ENCODE results near the gene AHRR. TPM values are rescaled to one million over a fixed set of nuclear protein-coding genes. Genes with fewer than 3 reads are reported as not detected.
A peak's percentile ranks its signal among the peaks of the same experiment; 100 is the strongest.
"Not testable (repeated sequence)": the region's sequence is repeated elsewhere in the genome, so short reads cannot be mapped to it uniquely, and the experiment has no call there.

Gene AHRR
- total RNA-seq, 1 donor from 2014 or later, result 11.3 TPM

DNA sequence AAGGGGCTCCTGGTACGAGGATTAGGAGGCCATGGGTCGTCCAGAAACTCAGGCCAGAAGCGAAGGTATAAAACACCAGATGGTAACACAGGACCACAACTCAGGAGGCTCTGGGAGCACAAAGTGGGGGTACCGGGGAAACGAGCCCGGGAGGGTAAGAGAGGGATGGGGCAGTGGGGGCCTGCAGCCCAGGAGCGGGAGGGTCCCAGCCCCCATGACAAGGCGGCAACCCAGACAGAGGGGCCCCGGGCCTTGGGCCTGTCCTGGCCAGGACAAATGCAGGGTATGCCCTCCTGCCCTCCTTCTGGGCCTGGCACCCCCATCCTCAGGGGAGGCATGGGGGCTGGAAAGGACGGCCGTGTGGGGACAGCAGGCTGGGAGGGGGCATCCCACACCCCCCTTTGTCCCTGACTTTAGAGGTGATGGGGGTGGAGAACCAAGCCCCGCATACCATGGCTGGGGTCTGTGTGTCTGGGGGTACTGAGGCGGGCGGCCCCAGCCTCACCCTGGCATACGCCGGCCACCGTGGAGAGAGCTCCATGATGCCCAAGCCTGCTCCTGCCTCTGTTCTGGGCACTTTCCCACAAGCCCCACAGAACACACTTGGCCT lies 74.5 kb downstream of the AHRR start:
- DNase-seq (ENCODE audit: extremely low spot score in 2 of 2), result peak; percentile 56 to 84
- Histone ChIP-seq H3K4me3 (no peak overlapping the region), H3K27me3 (no peaks in the 10 kb centered on the region), H3K27ac (peak overlapping the region; percentile 90), H3K4me1 (peaks cover 64% of the 10 kb centered on the region), H3K36me3 (no peaks in the 10 kb centered on the region), H3K9me3 (no peaks in the 10 kb centered on the region)
- TF ChIP-seq, protein P1, sequence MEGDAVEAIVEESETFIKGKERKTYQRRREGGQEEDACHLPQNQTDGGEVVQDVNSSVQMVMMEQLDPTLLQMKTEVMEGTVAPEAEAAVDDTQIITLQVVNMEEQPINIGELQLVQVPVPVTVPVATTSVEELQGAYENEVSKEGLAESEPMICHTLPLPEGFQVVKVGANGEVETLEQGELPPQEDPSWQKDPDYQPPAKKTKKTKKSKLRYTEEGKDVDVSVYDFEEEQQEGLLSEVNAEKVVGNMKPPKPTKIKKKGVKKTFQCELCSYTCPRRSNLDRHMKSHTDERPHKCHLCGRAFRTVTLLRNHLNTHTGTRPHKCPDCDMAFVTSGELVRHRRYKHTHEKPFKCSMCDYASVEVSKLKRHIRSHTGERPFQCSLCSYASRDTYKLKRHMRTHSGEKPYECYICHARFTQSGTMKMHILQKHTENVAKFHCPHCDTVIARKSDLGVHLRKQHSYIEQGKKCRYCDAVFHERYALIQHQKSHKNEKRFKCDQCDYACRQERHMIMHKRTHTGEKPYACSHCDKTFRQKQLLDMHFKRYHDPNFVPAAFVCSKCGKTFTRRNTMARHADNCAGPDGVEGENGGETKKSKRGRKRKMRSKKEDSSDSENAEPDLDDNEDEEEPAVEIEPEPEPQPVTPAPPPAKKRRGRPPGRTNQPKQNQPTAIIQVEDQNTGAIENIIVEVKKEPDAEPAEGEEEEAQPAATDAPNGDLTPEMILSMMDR (IDR thresholded peaks at IDR 0.05), result no peak
- TF ChIP-seq POLR2AphosphoS5 (IDR thresholded peaks at IDR 0.05; ENCODE audit: insufficient read depth in 1 of 2, low read depth in 1 of 2) (no peak), POLR2A (IDR thresholded peaks at IDR 0.05) (no peak)
- intact Hi-C loops (cut with DNase I), result no loop called here

DNA sequence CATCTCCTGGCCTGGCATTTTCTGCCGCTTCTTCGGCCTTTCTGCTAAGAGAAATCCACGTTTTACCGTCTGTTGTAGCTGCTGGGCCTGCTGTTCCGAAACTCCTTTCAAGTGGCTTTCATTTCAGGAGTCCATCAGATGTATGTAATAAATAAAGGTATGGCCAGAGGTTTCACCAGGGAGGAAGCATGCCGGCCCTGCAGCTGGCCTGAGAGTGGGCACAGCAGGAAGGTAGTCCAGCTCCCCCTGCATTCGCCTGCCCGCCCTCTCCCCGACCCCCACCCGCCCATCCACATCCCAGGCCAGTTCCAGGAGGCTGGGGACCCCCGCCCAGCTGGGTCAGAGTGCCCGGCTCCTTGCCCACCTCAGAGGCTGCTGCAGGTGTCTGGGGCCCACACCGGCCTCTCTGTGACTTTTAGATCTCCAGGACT lies 75.0 kb downstream of the AHRR start:
- Histone ChIP-seq H3K27me3 (no peaks in the 10 kb centered on the region), H3K4me1 (peaks cover 66% of the 10 kb centered on the region), H3K4me3 (no peak overlapping the region), H3K36me3 (no peaks in the 10 kb centered on the region), H3K27ac (peak overlapping the region; percentile 90), H3K9me3 (no peaks in the 10 kb centered on the region)
- TF ChIP-seq, protein P1 (IDR thresholded peaks at IDR 0.05), result no peak
- no peak for TF ChIP-seq POLR2AphosphoS5 (IDR thresholded peaks at IDR 0.05; ENCODE audit: insufficient read depth in 1 of 2, low read depth in 1 of 2)
- no peak for TF ChIP-seq POLR2A (IDR thresholded peaks at IDR 0.05)
- DNase-seq (ENCODE audit: extremely low spot score in 2 of 2), result peak in 1 of 2 donors; percentile 76
- intact Hi-C loops (cut with DNase I), result no loop called here

DNA sequence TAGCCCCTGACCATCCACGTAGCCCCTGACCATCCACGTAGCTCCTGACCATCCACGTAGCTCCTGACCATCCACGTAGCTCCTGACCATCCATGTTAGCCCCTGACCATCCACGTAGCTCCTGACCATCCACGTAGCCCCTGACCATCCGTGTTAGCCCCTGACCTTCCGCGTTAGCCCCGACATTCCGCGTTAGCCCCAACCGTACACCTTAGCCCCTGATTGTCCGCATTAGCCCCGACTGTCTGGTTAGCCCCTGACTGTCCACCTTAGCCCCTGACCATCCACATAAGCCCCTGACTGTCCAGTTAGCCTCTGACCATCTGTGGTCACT lies 76.6 kb downstream of the AHRR start:
- intact Hi-C loops (cut with DNase I); H3K36me3 ChIP-seq; H3K4me3 ChIP-seq; DNase-seq (ENCODE audit: extremely low spot score in 2 of 2); H3K9me3 ChIP-seq; H3K27me3 ChIP-seq: not testable (repeated sequence)
- Histone ChIP-seq H3K4me1 (peaks cover 59% of the 10 kb centered on the region), H3K27ac (peak overlapping the region; percentile 87)

DNA sequence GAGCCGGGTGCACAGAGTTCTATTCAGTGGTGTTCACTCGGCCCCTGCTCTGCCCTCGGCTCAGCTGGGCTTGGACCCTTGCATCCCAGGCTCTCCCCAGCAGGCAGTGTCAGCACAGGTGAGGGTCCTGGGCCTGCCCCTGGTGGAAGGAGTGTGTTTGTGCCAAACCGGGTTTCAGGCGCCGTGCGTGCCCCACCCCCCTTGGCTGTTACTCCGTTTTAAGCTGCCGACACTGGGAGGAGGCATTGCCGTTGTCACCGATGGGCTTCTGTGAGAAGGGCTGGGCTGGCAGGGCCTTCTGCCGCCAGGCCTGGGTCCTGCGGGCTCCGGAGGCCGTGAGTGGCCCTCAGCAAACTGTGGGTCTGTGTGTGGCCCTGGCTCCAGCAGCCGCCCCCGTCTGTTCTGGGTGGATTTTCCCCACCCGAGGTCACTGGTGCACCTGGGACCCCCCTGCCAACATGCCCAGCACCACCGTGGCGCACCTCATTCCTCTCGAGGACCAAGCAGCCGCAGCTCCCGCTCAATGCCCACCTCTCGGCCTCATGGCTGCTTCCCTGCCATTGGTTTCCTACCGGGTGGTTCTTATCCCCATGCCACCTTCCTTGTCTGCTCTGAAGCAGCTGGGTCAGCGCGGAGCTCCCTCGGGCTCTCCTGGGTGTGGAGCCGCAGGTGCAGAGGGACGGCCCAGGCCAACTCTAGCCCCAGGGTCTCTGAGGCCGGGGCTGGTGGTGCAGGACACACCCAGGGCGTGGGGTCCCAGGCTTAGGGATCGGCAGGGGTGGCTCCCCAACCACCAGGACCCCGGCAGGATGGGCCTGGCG lies 77.2 kb downstream of the AHRR start:
- intact Hi-C loops (cut with DNase I), result no loop called here
- no peaks in the 10 kb centered on the region for H3K9me3 ChIP-seq
- H3K4me1 ChIP-seq, result peaks cover 54% of the 10 kb centered on the region
- TF ChIP-seq, protein P1 (IDR thresholded peaks at IDR 0.05), result no peak
- no peak for TF ChIP-seq POLR2AphosphoS5 (IDR thresholded peaks at IDR 0.05; ENCODE audit: insufficient read depth in 1 of 2, low read depth in 1 of 2)
- TF ChIP-seq POLR2A (IDR thresholded peaks at IDR 0.05), result no peak
- H3K4me3 ChIP-seq, result no peak overlapping the region
- DNase-seq (ENCODE audit: extremely low spot score in 2 of 2), result peak; percentile 47 to 72
- peak overlapping the region; percentile 87 for H3K27ac ChIP-seq
- H3K27me3 ChIP-seq, result no peaks in the 10 kb centered on the region
- H3K36me3 ChIP-seq, result no peaks in the 10 kb centered on the region

DNA sequence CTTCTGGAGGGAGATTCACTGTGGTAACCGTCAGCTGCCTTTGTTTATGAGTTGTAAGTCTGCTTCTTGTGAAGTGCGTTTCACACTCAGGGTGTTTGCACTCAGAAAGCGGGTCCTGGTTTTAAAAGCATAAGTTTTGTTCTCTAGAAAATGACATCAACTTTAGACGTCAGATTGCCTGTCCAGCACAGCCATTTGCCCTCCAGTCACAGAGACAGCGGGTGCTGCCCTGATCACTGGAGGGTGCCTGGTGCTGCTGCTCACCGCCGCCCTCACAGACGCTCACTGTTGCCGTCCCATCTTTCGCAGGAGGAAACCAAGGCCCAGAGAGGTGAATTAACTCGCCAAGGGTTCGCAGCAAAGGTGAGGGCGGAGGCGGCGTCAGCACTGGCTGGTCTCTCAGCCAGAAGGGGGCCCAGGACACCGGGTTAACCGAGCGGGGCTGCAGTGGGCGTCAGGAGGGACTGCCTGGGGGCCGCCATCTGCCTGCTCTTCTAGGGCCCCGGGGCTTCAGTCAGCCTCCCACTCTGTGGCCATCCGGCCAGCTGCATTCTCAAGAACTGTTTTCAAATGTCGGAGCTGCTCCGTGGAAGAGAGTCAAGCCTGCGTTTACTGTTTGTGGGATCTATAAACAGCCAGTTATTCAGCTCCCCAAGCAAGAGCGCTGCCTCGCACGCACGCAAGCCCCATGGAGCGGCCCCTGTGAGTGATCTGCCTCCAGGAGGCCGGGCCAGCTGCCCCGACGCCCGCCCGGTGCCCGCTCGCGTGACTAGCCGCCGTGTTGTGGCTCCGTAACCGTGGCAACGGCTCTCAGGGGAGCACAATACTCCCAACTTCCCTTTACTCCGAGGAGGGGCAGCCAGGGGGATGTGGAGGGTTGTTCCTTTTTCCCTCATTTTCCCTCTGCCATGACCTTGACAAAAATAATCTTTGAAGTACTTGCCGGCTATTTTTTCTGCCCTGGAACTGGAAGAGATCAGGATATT lies 78.1 kb downstream of the AHRR start:
- H3K27me3 ChIP-seq, result no peaks in the 10 kb centered on the region
- intact Hi-C loops (cut with DNase I), result no loop called here
- H3K9me3 ChIP-seq, result no peaks in the 10 kb centered on the region

More for the DNA sequence above, 78.1 kb downstream of the AHRR start:
- H3K36me3 ChIP-seq, result no peaks in the 10 kb centered on the region
- peak; percentile 70 to 85 for DNase-seq (ENCODE audit: extremely low spot score in 2 of 2)
- peak overlapping the region; percentile 18 to 23 for H3K4me3 ChIP-seq
- peak overlapping the region; percentile 87 for H3K27ac ChIP-seq
- peaks cover 47% of the 10 kb centered on the region for H3K4me1 ChIP-seq
- TF ChIP-seq POLR2AphosphoS5 (IDR thresholded peaks at IDR 0.05; ENCODE audit: insufficient read depth in 1 of 2, low read depth in 1 of 2) (peak; percentile 70 to 82), POLR2A (IDR thresholded peaks at IDR 0.05) (no peak)
- TF ChIP-seq, protein P1 (IDR thresholded peaks at IDR 0.05), result no peak
